Measurements from ENCODE around the gene KCNQ5. TPM values are rescaled to one million over a fixed set of nuclear protein-coding genes. Genes with fewer than 3 reads are reported as not detected.

Gene KCNQ5
- total RNA-seq, 1 experiment from 2014 or later = 17.8 TPM

DNA sequence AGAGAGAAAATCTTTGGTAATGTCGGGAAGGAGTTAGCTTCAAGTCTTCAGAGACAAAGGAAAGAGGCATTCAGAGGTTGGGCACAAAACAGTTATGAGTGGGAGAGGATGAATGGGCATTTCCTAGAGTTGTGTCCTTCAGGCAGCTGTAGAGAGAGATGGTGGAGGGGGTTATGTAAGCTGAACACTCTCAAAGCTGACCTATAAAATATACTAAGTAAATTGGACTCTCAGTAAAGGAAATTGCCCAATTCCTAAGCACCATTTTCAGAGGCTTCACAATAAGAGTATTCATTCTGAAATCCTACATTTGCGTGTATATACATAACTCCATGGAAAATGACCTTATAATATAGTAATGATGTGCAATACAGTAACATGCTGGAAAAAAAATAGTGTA is 161.2 kb downstream of the KCNQ5 start:
- no peak overlapping the region for H3K27ac ChIP-seq (ENCODE audit: low read depth, low read length, poor library complexity, severe bottlenecking)
- POLR2A ChIA-PET (ENCODE audit: low non-redundant PET) = no interaction called here
- intact Hi-C loops (cut with micrococcal nuclease; ENCODE audit: unreplicated experiment) = no loop called here

DNA sequence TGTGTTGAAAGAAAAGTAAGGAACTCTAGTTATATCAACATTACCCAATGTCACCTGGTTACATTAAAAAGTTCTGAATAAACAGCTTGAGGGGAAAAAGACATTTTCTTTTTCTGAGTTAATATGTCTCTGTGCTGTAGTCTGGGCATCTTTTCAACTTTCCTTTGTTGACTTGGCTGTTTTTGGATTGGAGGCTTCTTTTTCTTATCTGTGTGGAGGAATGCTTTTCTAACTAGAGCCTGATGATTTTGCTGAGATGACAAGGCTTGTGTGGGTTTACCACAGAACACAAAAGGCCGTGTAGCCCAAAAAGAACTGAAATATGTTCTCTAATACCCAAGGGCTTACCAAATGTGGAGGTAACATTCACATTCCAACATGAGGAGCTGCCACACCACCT is 161.8 kb downstream of the KCNQ5 start:
- no peaks in the 10 kb centered on the region for H3K36me3 ChIP-seq (ENCODE audit: insufficient read depth, low read length, poor library complexity, severe bottlenecking)
- H3K27ac ChIP-seq (ENCODE audit: low read depth, low read length, poor library complexity, severe bottlenecking) = no peak overlapping the region
- H3K4me3 ChIP-seq (ENCODE audit: low read depth, low read length, poor library complexity, severe bottlenecking) = no peak overlapping the region
- H3K27me3 ChIP-seq (replicated peaks; ENCODE audit: insufficient read depth, low read depth, low read length, poor library complexity) = no peaks in the 10 kb centered on the region
- no TSS peak for BruUV-seq (replicated peaks)
- no peak for TF ChIP-seq EZH2 (IDR thresholded peaks at IDR 0.05; ENCODE audit: borderline replicate concordance, low read depth, low read length, poor library complexity, severe bottlenecking)
- TF ChIP-seq, protein P1, sequence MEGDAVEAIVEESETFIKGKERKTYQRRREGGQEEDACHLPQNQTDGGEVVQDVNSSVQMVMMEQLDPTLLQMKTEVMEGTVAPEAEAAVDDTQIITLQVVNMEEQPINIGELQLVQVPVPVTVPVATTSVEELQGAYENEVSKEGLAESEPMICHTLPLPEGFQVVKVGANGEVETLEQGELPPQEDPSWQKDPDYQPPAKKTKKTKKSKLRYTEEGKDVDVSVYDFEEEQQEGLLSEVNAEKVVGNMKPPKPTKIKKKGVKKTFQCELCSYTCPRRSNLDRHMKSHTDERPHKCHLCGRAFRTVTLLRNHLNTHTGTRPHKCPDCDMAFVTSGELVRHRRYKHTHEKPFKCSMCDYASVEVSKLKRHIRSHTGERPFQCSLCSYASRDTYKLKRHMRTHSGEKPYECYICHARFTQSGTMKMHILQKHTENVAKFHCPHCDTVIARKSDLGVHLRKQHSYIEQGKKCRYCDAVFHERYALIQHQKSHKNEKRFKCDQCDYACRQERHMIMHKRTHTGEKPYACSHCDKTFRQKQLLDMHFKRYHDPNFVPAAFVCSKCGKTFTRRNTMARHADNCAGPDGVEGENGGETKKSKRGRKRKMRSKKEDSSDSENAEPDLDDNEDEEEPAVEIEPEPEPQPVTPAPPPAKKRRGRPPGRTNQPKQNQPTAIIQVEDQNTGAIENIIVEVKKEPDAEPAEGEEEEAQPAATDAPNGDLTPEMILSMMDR (conservative IDR thresholded peaks at IDR 0.05; ENCODE audit: low read depth, low read length) = no peak
- DNase-seq (ENCODE audit: low spot score) = no peak
- peaks cover 27% of the 10 kb centered on the region for H3K4me1 ChIP-seq (ENCODE audit: insufficient read depth, low read length, poor library complexity, severe bottlenecking)
- POLR2A ChIA-PET (ENCODE audit: low non-redundant PET) = no interaction called here
- CTCF ChIA-PET = no interaction called here
- intact Hi-C loops (cut with micrococcal nuclease; ENCODE audit: unreplicated experiment) = no loop called here
- H3K9me3 ChIP-seq (ENCODE audit: low read depth, low read length, poor library complexity, severe bottlenecking) = no peaks in the 10 kb centered on the region

More for the DNA sequence above, 161.2 kb downstream of the KCNQ5 start:
- H3K27me3 ChIP-seq (replicated peaks; ENCODE audit: insufficient read depth, low read depth, low read length, poor library complexity) = no peaks in the 10 kb centered on the region
- no peak for TF ChIP-seq EZH2 (IDR thresholded peaks at IDR 0.05; ENCODE audit: borderline replicate concordance, low read depth, low read length, poor library complexity, severe bottlenecking)
- TF ChIP-seq, protein P1 (conservative IDR thresholded peaks at IDR 0.05; ENCODE audit: low read depth, low read length) = no peak
- BruUV-seq (replicated peaks) = no TSS peak
- H3K4me1 ChIP-seq (ENCODE audit: insufficient read depth, low read length, poor library complexity, severe bottlenecking) = peaks cover 26% of the 10 kb centered on the region
- no peaks in the 10 kb centered on the region for H3K36me3 ChIP-seq (ENCODE audit: insufficient read depth, low read length, poor library complexity, severe bottlenecking)
- DNase-seq (ENCODE audit: low spot score) = no peak
- H3K9me3 ChIP-seq (ENCODE audit: low read depth, low read length, poor library complexity, severe bottlenecking) = no peaks in the 10 kb centered on the region
- CTCF ChIA-PET = no interaction called here
- H3K4me3 ChIP-seq (ENCODE audit: low read depth, low read length, poor library complexity, severe bottlenecking) = no peak overlapping the region

DNA sequence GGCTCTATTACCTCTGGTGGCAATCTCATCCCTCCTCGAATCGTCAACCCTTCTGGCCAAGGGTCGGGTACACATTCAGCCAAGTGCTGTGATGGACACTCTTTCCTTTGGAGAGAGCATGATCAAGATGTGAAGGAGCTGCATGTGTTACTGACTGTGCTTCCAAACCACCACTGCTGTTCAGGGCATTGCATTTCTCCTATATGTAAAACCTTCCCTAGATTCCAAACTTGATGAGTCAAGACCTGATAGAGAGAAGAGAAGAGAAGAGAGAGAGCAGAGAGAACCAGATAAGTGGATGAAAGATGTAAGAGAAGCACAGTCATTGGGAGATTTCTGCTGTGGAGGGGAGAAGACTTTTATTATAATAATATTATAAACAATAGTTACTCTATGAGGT is 162.2 kb downstream of the KCNQ5 start:
- Histone ChIP-seq H3K36me3 (ENCODE audit: insufficient read depth, low read length, poor library complexity, severe bottlenecking) (no peaks in the 10 kb centered on the region), H3K9me3 (ENCODE audit: low read depth, low read length, poor library complexity, severe bottlenecking) (no peaks in the 10 kb centered on the region), H3K27me3 (replicated peaks; ENCODE audit: insufficient read depth, low read depth, low read length, poor library complexity) (no peaks in the 10 kb centered on the region), H3K4me1 (ENCODE audit: insufficient read depth, low read length, poor library complexity, severe bottlenecking) (peaks cover 27% of the 10 kb centered on the region), H3K4me3 (ENCODE audit: low read depth, low read length, poor library complexity, severe bottlenecking) (no peak overlapping the region), H3K27ac (ENCODE audit: low read depth, low read length, poor library complexity, severe bottlenecking) (no peak overlapping the region)
- TF ChIP-seq, protein P1 (conservative IDR thresholded peaks at IDR 0.05; ENCODE audit: low read depth, low read length) = no peak
- no peak for TF ChIP-seq EZH2 (IDR thresholded peaks at IDR 0.05; ENCODE audit: borderline replicate concordance, low read depth, low read length, poor library complexity, severe bottlenecking)
- DNase-seq (ENCODE audit: low spot score) = no peak
- BruUV-seq (replicated peaks) = no TSS peak
- intact Hi-C loops (cut with micrococcal nuclease; ENCODE audit: unreplicated experiment) = no loop called here
- POLR2A ChIA-PET (ENCODE audit: low non-redundant PET) = no interaction called here
- CTCF ChIA-PET = no interaction called here
